NT2/D1 (cell line): Measurements from ENCODE around the gene UBXN2A.

Source experiments
- SUZ12 ChIP-seq: IDR thresholded peaks from 2 replicates; pipeline ENCODE4 v1.6.1; 2011; ENCODE audit not compliant: insufficient read length, insufficient read depth; ENCODE audit errors: extremely low read depth
- YY1 ChIP-seq: IDR thresholded peaks from 2 replicates; pipeline ENCODE4 v1.6.1; 2011; ENCODE audit not compliant: insufficient read length, insufficient read depth
- ZNF274 ChIP-seq: IDR thresholded peaks from 2 replicates; pipeline ENCODE4 v1.6.1; 2011; ENCODE audit warnings: mild to moderate bottlenecking, low read depth, low read length

- TF ChIP-seq YY1: peak; percentile 43
- no peak for TF ChIP-seq ZNF274
- TF ChIP-seq SUZ12: no peak
These were observed 13.3 kb upstream of the UBXN2A start, which contains the start of gene ATAD2B for GRCh38 chr2:23926750-23927571.
